ENCODE data around the gene RUSF1. TPM values are rescaled to one million over a fixed set of nuclear protein-coding genes. Genes with fewer than 3 reads are reported as not detected.

The RUSF1 gene
- total and polyA plus RNA-seq, 10 of the 15 experiments (the other 5 are each of a cell fraction or from before 2014, with no cell fraction given): 0.20 to 46.3 (median 29.7) TPM

GRCh38 chr16:31496670-31497069 is 11.5 kb downstream of the RUSF1 start:
- Histone ChIP-seq H3K27ac (ENCODE audit: control insufficient read depth, insufficient read depth) (no peak overlapping the region), H3K79me2 (ENCODE audit: control insufficient read depth, insufficient read depth, low read length) (no peaks in the 10 kb centered on the region), H3K9ac (ENCODE audit: control insufficient read depth, insufficient read depth, low read length) (no peak overlapping the region), H3K4me2 (ENCODE audit: control insufficient read depth, insufficient read depth) (no peak overlapping the region), H3K27me3 (replicated peaks in 1 of 2; ENCODE audit: control insufficient read depth in 2 of 2, insufficient read depth in 2 of 2, low read length in 1 of 2) (no peaks in the 10 kb centered on the region), H3K4me3 (no peak overlapping the region), H3K4me1 (ENCODE audit: control insufficient read depth, insufficient read depth, low read length) (no peaks in the 10 kb centered on the region), H4K20me1 (ENCODE audit: control insufficient read depth, insufficient read depth) (no peaks in the 10 kb centered on the region), H3K9me3 (replicated peaks; ENCODE audit: control insufficient read depth, insufficient read depth, low read length) (no peaks in the 10 kb centered on the region), H3K36me3 (ENCODE audit: control insufficient read depth in 2 of 2, insufficient read depth in 2 of 2, low read length in 1 of 2) (no peaks in the 10 kb centered on the region; a peak in 3 of 4 replicates), H2AFZ (ENCODE audit: control insufficient read depth, low read depth, low read length) (no peak overlapping the region)
- ATAC-seq: no peak
- WGBS (ENCODE audit: insufficient coverage, insufficient replicate concordance, low lambda C conversion rate, missing lambda C conversion rate): 88% methylated on average over 10 of the region's 10 CpGs
- DNase-seq (ENCODE audit: low read depth, low spot score): no peak
- CTCF ChIA-PET: no interaction called here
- BruUV-seq (replicated peaks): no TSS peak
- no peak for FAIRE-seq
- intact Hi-C loops (cut with micrococcal nuclease; ENCODE audit: unreplicated experiment) (no loop called here), in situ Hi-C loops (cut with MboI) (no loop called here)
- RAD21 ChIA-PET (ENCODE audit: unreplicated experiment): no interaction called here
- no peak for TF ChIP-seq NR2F1 (conservative IDR thresholded peaks at IDR 0.05)
- TF ChIP-seq KLF5 (IDR thresholded peaks at IDR 0.05; ENCODE audit: partially characterized antibody): no peak
- SMC1A ChIA-PET (ENCODE audit: uncharacterized antibody, unreplicated experiment): interaction anchor here (0.7 to 1.6 kb wide), 2 partner anchors 36 to 61 kb away, joined by 3 to 4 read pairs; no protein-coding TSS in a partner anchor
- POLR2A ChIA-PET: no interaction called here

GRCh38 chr16:31493506-31494125 is 14.6 kb downstream of the RUSF1 start:
- Histone ChIP-seq H3K4me2 (ENCODE audit: control insufficient read depth, insufficient read depth) (no peak overlapping the region), H2AFZ (ENCODE audit: control insufficient read depth, low read depth, low read length) (no peak overlapping the region), H3K4me1 (ENCODE audit: control insufficient read depth, insufficient read depth, low read length) (no peaks in the 10 kb centered on the region), H3K9ac (ENCODE audit: control insufficient read depth, insufficient read depth, low read length) (no peak overlapping the region), H4K20me1 (ENCODE audit: control insufficient read depth, insufficient read depth) (no peaks in the 10 kb centered on the region), H3K79me2 (ENCODE audit: control insufficient read depth, insufficient read depth, low read length) (no peaks in the 10 kb centered on the region), H3K27ac (ENCODE audit: control insufficient read depth, insufficient read depth) (no peak overlapping the region), H3K4me3 (no peak overlapping the region), H3K27me3 (replicated peaks in 1 of 2; ENCODE audit: control insufficient read depth in 2 of 2, insufficient read depth in 2 of 2, low read length in 1 of 2) (no peaks in the 10 kb centered on the region), H3K9me3 (replicated peaks; ENCODE audit: control insufficient read depth, insufficient read depth, low read length) (no peaks in the 10 kb centered on the region), H3K36me3 (ENCODE audit: control insufficient read depth in 2 of 2, insufficient read depth in 2 of 2, low read length in 1 of 2) (no peaks in the 10 kb centered on the region; a peak in 3 of 4 replicates)
- intact Hi-C loops (cut with micrococcal nuclease; ENCODE audit: unreplicated experiment): no loop called here
- POLR2A ChIA-PET: no interaction called here
- no TSS peak for BruUV-seq (replicated peaks)
- SMC1A ChIA-PET (ENCODE audit: uncharacterized antibody, unreplicated experiment): no interaction called here
- CTCF ChIA-PET: no interaction called here
- no peak for TF ChIP-seq SIX5 (IDR thresholded peaks at IDR 0.05; ENCODE audit: low read depth, low read length, severe bottlenecking)
- 95% methylated on average over 15 of the region's 18 CpGs for WGBS (ENCODE audit: insufficient coverage, insufficient replicate concordance, low lambda C conversion rate, missing lambda C conversion rate)
- RAD21 ChIA-PET (ENCODE audit: unreplicated experiment): no interaction called here
- FAIRE-seq (no peak), DNase-seq (ENCODE audit: low read depth, low spot score) (no peak), ATAC-seq (no peak)
- in situ Hi-C loops (cut with MboI): no loop called here

All from GM12878 (cell line).